Caki2 (cell line): ENCODE measurements around the gene MUC20. TPM values are rescaled to one million over a fixed set of nuclear protein-coding genes. Genes with fewer than 3 reads are reported as not detected.
"Not testable (repeated sequence)": the region's sequence is repeated elsewhere in the genome, so short reads cannot be mapped to it uniquely, and the experiment has no call there.

Experiments
- DNase-seq: peaks from one replicate; pipeline ENCODE4 v3.0.0-alpha.2; 2015; ENCODE audit warnings: low read depth
- in situ Hi-C: cut with HindIII; loops from 2 replicates; pipeline ENCODE4 v1.10.0; 2016; ENCODE audit warnings: low sequenced_read_pairs, low pct_unique_long_range_greater_than_20kb, mixed read lengths
- total RNA-seq: library from RNA; depleted of rRNA; stranded (reverse); fragments of >200 nt; shearing (Covaris generic); gene quantifications from 2 replicates; pipeline ENCODE4 v1.2.3, GENCODE V29; 2014; ENCODE audit warnings: low replicate concordance

The MUC20 gene
- total RNA-seq, 1 experiment from 2014 or later: 0.17 TPM

DNA sequence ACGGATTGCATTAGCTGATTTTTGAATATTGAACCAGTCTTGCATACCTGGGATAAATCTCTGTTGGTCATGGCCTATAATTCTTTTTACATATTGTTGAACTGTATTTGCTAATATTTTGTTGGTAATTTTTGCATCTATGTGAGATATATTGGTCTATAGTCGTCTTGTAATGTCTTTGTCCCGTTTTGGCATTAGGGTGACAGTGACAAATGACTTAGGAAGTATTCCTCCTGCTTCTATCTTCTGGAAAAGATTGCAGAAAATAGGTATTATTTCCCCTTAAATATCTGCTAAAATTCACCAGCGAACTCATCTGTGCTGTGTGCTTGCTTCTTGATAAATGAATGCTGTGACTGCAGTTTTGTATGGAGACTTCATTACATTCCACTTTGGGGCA, 23.7 kb downstream of the MUC20 start:
- DNase-seq: no peak
- in situ Hi-C loops: no loop called here

DNA sequence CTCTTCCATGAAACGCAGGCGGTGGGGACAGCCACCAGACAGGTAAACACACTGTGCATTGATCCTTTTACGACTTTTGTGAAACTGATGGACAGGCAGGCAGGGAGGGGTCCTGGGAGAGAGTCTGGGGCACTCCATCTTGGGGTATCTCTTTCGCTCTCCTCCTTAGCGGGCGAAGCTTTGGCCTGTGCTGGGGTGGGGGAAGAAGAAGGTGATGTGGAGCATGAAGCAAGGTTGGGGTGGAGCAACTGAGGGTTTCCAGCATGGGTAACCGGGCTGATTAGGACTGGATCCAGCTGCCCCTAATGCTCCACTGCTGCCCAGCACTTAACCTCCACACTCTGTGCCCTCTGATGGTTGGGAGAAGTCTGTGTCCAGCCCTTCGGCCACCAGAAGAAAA, 25.6 kb downstream of the MUC20 start:
- in situ Hi-C loops: no loop called here
- DNase-seq: no peak

DNA sequence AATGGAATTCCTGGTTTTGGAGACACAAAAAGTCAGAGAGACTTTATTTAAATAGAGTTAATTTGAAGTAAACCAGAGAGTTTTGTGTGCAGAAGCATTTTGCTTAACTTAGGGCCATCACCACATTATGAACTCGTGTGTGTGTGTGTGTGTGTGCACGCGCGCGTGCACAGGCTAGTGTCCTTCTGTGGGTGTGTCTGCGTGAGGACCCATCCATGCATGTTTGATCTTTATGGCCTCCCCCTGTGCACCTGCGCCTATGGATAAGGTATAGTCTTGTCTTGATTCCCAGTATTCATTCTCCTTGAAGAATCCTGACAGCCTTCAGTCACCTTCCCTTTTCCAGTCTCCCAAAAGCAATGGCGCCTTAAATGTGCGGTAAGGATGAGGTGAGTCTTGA, 26.0 kb downstream of the MUC20 start:
- in situ Hi-C loops: no loop called here

DNA sequence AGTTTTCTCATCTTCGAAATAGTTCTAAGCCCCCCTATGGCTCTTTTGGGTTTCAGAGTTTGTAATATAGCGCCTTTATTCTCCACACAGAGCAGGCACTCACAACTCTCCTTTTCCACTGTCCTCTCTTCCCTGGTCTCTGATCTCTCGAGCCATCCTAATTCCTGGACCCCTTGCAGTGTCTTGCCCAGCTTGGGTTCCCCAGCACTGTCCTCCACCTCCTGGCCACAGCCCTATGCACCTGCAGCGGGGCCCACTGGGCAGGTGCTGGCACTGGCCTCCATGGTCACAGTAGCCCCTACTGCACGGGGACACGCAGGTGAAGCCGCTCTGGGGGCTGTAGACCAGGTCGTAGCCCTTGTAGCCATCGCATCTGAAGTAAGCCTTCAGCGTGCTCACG, 27.9 kb downstream of the MUC20 start:
- DNase-seq: no peak
- in situ Hi-C loops: no loop called here

More for the DNA sequence above, 26.0 kb downstream of the MUC20 start:
- DNase-seq: no peak

DNA sequence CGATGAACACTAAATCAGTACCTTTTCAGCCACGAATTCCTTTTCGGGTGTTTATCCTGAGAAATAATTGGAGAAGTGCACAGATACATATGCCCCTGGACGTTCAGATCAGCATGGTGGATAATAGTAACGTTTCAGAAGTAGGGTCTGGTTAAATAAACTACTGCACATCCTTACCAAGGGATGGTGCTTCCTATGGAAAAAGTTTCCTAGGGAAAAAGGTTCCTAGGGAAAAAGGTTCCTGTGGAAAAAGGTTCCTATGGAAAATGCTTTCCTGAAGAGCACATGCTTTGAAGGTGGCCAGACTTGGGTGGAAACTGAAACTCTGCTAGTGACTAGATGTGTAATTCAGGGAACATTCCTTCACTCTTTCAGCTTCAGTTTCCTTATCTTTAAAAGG, 28.3 kb downstream of the MUC20 start:
- in situ Hi-C loops, DNase-seq: not testable (repeated sequence)

DNA sequence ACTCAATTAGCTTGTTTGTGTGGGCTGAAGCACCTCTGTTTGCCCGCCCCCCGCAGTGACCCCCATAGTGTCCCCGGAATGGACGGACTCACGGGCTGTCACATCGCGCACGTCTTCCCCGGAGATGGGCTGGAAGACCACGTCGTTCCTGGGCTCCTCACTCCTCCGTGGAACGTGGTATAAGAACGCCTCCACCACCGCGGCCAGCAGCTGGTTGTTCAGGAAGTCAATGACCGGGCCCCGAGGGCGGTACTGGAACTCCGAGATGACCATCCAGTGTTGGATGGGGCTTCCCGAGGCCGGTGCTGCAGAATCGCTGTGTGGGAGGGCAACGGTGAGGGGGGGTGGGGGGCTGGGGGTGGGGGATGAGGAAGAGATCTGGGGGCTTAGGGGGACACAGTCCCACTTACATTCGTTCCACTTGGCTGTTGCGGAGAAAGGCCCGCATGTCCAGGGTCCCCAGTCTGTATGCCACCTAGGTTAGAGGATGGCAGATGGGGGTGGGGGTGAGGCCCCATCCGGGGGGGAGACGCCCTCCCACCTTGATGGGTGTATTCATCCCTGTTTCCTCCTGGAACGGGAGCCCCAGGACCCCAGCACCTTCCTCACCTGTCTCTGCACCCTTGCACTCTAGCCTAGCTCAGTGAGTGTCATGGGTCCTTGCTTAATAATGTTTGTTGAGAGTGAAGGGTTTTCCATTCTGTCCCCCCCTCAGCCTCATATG, 30.2 kb downstream of the MUC20 start:
- in situ Hi-C loops: no loop called here
- DNase-seq: no peak

DNA sequence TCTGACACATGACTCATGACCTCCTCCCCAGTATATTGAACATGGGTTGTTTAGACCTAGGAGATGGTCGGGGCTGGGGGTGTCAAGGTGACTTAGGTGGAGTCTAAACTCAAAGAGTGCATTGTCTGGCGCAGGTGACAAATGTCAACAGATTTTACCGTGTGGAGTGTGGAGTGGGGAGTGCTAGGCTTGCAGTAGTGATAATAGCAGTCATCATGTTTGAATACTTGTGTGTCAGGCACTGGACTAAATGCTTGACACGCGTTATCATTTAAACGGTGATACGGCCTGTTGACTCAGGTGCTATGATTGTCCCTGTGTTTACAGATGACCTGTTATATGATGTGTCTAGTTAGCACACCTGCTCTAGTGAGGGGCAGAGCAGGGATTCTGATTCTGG, 30.8 kb downstream of the MUC20 start:
- in situ Hi-C loops: no loop called here

DNA sequence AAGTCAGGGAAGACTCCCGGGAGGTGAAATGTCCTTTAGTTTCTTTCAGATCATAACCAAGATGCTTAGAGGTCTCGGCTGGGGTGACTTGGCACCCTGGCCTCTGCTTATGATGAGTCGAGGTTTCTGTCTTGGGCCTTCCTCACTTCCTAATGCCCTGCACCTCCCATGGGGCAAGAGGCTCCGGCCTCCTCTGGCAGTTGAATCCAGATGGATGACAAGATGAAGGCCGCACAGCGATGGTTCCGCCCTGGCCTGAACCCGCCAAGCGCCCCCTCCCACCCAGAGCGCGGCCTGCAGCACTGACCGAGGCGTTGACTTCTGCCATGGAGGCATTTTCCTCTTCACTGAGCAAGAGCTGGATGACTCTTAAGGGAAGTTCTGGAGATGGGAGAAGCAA, 31.3 kb downstream of the MUC20 start:
- DNase-seq: no peak
- in situ Hi-C loops: no loop called here

More for the DNA sequence above, 30.8 kb downstream of the MUC20 start:
- no peak for DNase-seq

DNA sequence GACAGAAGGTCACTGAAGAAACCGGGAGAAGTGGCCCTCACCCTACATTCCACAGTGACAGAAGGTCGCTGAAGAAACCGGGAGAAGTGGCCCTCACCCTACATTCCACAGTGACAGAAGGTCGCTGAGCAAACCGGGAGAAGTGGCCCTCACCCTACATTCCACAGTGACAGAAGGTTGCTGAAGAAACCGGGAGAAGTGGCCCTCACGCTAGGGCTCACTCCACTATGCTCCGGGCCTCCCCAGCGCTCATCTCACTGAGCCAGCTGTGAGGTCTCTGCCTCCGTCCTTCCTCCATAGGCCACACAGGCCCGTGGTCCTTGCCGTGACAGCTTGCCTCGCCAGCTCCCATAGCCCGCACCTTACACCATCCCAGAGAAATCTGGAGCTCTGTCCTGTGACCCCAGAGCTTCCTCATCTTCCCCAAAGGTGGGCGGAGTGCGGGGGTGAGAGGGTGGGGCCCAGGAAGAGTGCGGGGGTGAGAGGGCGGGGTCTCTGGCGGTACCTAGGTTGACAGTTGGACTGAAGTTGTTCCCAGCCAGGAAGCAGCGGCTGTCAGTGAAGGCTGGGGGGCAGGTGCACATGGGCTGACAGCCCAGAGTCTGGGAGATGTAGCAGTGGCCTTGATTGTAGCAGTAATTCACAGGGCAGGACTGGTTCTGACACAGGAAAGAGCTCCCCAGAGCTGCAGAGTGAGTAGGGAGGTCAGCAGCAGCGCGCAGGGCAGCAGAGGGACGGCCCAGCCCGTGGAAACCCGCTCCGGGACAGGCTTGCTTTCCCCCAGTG, 32.0 kb downstream of the MUC20 start:
- no peak for DNase-seq
- in situ Hi-C loops: no loop called here

DNA sequence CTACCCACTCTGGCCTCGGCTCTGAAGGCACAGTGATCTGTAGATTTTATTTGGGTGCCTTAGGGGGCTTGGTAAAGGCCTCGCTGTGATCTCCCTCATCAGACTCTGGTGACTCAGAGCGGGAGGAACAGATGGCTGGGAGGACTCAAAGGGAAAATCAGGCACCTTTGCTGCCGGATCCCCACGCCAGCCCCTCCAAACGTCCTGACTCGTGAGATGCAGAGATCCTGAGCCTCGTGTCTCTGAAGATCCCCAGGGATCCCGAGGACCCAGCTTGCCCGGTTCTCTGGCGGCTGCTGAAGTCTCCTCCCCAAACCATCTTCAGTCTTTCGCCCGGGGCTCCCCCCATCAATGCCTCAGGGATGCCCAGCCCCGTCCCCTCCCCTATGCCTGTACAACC, 32.8 kb downstream of the MUC20 start:
- in situ Hi-C loops: no loop called here

DNA sequence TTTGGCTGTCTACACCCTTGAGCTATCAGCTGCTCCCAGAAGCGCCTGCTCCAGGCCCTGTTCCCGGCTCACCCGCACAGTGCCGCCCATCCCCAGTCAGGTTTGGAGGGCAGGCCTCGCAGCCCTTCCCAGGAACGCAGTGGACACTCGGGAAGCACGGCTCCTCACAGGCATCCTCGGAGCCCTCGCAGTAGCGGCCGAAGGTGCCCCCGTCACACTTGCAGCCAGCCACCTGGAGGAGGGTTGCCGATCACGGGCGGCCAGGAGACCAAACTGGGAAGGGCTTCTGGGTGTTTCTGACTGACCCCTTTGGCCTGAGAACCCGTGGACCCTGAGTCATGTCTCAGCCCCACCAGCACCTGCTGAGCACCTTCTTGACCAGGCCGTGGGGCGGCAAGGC, 33.4 kb downstream of the MUC20 start:
- in situ Hi-C loops: no loop called here
- no peak for DNase-seq

More for the DNA sequence above, 32.8 kb downstream of the MUC20 start:
- DNase-seq: no peak

DNA sequence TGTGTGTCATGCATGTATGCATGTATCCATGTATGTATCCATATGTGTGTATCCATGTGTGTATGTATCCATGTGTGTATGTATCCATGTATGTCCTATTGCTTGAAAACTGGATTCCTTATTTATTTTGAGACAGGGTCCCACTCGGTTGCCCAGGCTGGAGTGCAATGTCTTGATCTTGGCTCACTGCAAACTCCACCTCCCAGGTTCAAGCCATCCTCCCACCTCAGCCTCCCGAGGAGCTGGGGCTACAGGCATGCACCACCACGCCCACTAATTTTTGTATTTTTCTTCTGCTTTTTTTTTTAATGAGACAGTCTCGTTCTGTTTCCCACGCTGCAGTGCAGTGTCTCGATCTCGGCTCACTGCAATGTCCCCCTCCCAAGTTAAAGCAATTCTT, 34.1 kb downstream of the MUC20 start:
- no peak for DNase-seq
- in situ Hi-C loops: no loop called here

DNA sequence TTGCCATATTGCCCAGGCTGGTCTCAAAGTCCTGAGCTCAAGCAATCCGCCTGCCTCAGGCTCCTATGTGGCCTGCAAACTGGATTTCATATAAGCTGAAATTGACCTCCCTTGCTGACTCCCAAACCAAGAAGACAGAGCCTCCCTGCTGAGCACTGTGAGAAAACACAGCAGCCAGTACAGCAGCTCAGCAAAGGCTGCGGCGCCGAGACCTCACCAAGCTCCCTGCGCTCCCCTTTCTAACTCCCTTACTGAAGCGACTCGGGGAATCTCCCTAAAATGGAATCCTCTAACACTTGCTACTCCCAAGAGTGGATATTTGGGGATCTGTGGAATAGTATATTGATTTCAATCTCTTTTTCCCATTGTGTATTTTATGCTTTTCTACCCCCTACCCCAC, 34.6 kb downstream of the MUC20 start:
- in situ Hi-C loops: no loop called here
- DNase-seq: no peak

DNA sequence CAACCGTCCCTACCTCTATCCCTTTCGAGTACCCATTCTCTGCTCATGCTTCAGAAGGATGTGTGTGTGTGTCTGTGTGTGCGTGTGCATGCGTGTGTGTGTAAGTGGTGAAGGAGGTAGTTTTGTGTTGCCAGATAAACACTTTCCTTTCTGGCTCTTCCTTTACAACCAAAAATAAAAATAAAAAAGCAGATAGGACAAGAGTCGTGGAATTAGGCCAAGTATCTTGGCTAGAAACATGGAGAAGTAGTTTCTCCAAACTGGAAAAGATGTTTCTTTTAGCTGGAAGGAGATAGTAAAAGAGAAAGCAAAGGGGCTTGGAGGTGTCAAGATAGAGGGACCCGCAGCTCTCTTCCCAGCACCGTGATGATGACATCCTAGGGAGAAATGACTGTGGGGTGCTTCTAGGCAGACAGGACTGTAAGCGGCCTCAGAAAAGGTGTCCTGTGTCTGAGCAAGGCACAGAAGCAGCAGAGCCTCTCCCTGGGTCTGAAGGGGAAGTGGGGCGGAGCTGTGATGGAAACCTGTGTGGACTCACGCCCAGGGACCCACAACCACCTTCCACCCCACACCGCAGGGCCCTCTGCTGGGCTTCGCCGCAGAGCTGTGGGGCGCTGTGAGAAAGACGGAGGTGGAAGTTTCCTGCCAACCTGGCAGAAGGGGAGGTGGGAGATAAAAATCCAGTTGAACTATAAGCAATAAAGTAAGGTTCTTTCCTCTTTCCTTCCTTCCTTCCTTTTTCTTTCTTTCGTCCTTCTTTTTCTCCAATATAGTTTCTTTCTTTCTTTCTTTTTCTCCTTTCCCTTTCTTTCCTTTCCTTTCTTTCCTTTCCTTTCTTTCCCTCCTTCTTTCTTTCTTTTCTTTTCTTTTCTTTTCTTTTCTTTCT, 35.3 kb downstream of the MUC20 start:
- no peak for DNase-seq
- in situ Hi-C loops: no loop called here

DNA sequence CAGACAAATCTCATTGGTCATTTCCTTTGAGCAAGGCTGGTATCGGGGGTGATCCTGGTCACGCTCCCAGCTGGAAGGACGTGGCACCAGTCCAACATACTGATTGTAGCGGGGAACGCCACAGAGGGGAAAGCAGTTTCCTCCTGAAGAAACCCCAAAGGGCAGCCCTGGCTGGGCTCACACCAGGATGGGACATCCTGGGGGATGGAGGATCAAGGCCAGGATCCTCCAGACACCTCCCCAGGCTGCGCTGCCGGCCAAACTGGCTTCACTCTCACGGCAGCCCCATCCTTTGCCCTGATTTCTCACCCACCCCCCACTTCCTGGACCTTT, 36.6 kb downstream of the MUC20 start:
- DNase-seq: no peak
- in situ Hi-C loops: no loop called here

DNA sequence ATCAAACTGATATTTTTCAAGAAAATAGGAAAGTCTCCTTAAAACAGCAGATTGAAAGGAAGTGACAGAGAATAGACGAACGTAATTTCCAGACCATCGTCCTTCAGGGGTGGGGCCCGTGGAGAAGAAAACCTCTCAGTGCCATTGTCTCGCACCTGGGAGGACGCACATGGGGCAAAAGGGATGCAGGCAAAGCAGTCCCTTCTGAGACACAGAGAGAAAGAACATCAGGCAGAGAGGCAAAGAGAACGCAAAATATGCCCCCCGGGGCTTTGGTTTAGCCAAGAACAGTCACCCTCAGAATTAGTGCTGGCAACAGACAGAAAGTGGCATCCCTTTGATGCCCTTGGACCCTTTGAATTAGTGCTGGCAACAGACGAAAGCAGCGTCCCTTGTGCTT, 37.0 kb downstream of the MUC20 start:
- in situ Hi-C loops: no loop called here
- DNase-seq: no peak

DNA sequence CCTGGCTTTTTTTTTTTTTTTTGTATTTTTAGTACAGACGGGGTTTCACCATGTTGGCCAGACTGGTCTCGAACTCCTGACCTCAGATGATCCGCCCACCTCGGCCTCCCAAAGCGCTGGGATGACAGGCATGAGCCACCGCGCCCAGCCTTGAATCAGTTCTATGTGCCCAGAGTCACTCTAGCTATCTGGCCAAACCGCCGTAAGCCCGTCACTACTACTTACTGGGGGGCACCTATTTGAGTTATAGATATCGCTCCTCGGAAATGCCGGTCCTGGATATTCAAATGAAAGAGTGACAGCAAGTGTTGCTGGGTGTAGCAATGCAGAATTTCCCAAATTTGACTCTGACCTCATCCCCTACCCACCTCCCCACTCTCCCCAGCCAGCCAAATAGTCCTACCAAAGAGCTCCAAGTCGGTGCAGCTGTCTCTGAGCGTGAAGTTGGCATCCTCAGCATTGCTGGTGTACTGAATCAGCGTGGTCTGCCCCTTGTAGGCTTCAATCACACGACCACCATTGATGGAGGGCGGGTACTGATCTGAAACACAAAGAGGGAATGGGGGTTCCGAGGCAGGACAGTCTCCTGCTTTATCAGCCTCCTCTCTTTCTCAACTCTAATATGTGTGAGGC, 38.1 kb downstream of the MUC20 start:
- DNase-seq: no peak
- in situ Hi-C loops: no loop called here

DNA sequence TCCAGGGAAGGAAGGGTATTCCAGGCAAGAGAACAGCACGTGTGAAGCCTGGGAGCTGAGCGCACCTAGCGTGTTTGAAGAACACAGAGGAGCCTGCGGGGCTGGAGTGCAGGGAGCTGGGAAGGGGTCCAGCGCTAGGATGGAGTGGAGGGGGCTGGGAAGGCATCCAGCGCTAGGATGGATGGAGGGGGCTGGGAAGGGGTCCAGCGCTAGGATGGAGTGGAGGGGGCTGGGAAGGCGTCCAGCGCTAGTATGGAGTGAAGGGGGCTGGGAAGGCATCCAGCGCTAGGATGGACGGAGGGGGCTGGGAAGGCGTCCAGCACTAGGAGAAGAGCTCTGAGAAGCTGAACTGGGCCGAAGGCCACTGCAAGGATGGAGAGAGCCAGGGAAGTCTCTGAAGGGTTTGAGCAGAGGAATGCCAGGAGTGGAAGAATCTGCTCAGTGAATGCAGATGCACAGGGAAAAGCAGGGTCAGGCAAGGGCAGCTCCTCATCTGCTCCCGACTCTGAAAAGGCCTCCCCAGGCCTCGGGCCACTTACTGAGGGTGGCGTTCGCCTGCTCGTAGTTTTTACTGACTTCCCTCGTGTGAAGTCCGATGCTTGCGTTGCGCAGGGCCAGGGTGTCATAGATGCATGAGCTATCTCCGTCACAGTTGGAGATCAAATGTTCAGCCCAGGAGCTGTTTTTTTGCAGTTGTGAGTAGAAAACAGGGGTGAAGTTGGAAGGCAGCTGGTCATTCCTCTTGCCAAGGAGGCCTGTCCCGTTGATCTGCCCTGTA, 39.8 kb downstream of the MUC20 start:
- no peak for DNase-seq
- in situ Hi-C loops: no loop called here
